ENCODE data around the gene TNFSF12. TPM values are rescaled to one million over a fixed set of nuclear protein-coding genes. Genes with fewer than 3 reads are reported as not detected.

TNFSF12 gene
- 6.3 and 9.1 TPM in 2 replicates for total RNA-seq

GRCh38 chr17:7548585-7549400 is at the start of gene TNFSF12:
TNFSF12 (plus strand) TSS chr17:7549058; CDS start chr17:7549154, 96 bp downstream.

GRCh38 chr17:7558544-7559319 is 9.9 kb downstream of the TNFSF12 start, which contains the start of gene TNFSF13:
TNFSF13 (plus strand) TSS chr17:7558750; CDS start chr17:7559040, 290 bp downstream.

GRCh38 chr17:7561589-7562207 is 12.8 kb downstream of the TNFSF12 start, which contains the start of gene SENP3:
SENP3 (plus strand) TSS chr17:7561919; CDS start chr17:7563077, 1,158 bp downstream.

DNA sequence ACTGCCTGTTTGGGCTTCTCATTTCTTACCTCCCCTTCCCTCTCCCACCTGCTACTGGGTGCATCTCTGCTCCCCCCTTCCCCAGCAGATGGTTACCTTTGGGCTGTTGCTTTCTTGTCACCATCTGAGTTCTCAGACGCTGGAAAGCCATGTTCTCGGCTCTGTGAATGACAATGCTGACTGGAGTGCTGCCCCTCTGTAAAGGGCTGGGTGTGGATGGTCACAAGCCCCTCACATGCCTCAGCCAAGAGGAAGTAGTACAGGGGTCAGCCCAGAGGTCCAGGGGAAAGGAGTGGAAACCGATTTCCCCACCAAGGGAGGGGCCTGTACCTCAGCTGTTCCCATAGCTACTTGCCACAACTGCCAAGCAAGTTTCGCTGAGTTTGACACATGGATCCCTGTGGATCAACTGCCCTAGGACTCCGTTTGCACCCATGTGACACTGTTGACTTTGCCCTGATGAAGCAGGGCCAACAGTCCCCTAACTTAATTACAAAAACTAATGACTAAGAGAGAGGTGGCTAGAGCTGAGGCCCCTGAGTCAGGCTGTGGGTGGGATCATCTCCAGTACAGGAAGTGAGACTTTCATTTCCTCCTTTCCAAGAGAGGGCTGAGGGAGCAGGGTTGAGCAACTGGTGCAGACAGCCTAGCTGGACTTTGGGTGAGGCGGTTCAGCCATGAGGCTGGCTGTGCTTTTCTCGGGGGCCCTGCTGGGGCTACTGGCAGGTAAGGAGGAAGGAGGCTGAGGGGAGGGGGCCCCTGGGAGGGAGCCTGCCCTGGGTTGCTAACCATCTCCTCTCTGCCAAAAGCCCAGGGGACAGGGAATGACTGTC is 30.4 kb downstream of the TNFSF12 start, which contains the start of gene CD68:
Gene CD68 (plus strand): TSS at position 638 of the 833 bp plus-strand sequence. CDS start 40 bp downstream, at position 678.

GRCh38 chr17:7583253-7584109 is 34.6 kb downstream of the TNFSF12 start, which contains the start of gene MPDU1:
MPDU1 (plus strand) TSS chr17:7583852; CDS start chr17:7583863, 11 bp downstream.

GRCh38 chr17:7589891-7590691 is 41.2 kb downstream of the TNFSF12 start, which contains the start of gene SOX15:
SOX15 (minus strand) TSS chr17:7590094; CDS start chr17:7589676, 418 bp downstream.

Other genes with a start within 250 kb of the TNFSF12 start
- gene EIF5A, start 241.4 kb upstream of the TNFSF12 start, total RNA-seq: 422 and 483 TPM in 2 replicates
- 25.7 and 28.0 TPM in 2 replicates for gene GPS2, start 233.7 kb upstream of the TNFSF12 start, total RNA-seq
- 9.8 and 13.7 TPM in 2 replicates for gene NEURL4, start 219.7 kb upstream of the TNFSF12 start, total RNA-seq
- gene ACAP1, start 212.5 kb upstream of the TNFSF12 start, total RNA-seq: 0.43 TPM in 1 of 2 replicates, not detected in the other
- 2.1 and 2.8 TPM in 2 replicates for gene KCTD11, start 196.9 kb upstream of the TNFSF12 start, total RNA-seq
- gene TMEM95, start 193.9 kb upstream of the TNFSF12 start, total RNA-seq: not detected in 2 replicates
- gene TNK1, start 168.0 kb upstream of the TNFSF12 start, total RNA-seq: 1.3 and 2.3 TPM in 2 replicates
- gene PLSCR3, start 154.5 kb upstream of the TNFSF12 start, total RNA-seq: 15.1 and 15.6 TPM in 2 replicates
- gene TMEM256, start 145.0 kb upstream of the TNFSF12 start, total RNA-seq: 144 and 158 TPM in 2 replicates
- gene NLGN2, start 141.2 kb upstream of the TNFSF12 start, total RNA-seq: 1.2 and 1.3 TPM in 2 replicates
- gene SPEM1, start 128.7 kb upstream of the TNFSF12 start, total RNA-seq: not detected in 2 replicates
- gene SPEM2, start 123.4 kb upstream of the TNFSF12 start, total RNA-seq: not detected in 2 replicates
- not detected in 2 replicates for gene SPEM3, start 120.2 kb upstream of the TNFSF12 start, total RNA-seq
- gene TMEM102, start 113.6 kb upstream of the TNFSF12 start, total RNA-seq: 7.6 and 9.8 TPM in 2 replicates
- 0.17 and 0.22 TPM in 2 replicates for gene FGF11, start 109.5 kb upstream of the TNFSF12 start, total RNA-seq
- 9.9 and 12.0 TPM in 2 replicates for gene CHRNB1, start 104.0 kb upstream of the TNFSF12 start, total RNA-seq
- 8.9 and 9.1 TPM in 2 replicates for gene ZBTB4, start 69.4 kb upstream of the TNFSF12 start, total RNA-seq
- gene SLC35G6, start 67.6 kb upstream of the TNFSF12 start, total RNA-seq: not detected in 2 replicates
- gene POLR2A, start 64.7 kb upstream of the TNFSF12 start, total RNA-seq: 68.2 and 79.4 TPM in 2 replicates
- gene TNFSF13, start 9.7 kb downstream of the TNFSF12 start, total RNA-seq: 0.22 and 0.34 TPM in 2 replicates
- gene SENP3, start 12.9 kb downstream of the TNFSF12 start, total RNA-seq: 58.6 and 71.4 TPM in 2 replicates
- 0.52 and 0.87 TPM in 2 replicates for gene CD68, start 30.6 kb downstream of the TNFSF12 start, total RNA-seq
- gene MPDU1, start 34.8 kb downstream of the TNFSF12 start, total RNA-seq: 63.9 and 69.2 TPM in 2 replicates
- gene SOX15, start 41.0 kb downstream of the TNFSF12 start, total RNA-seq: under 0.01 and 0.11 TPM in 2 replicates
- 30.0 and 33.2 TPM in 2 replicates for gene FXR2, start 65.8 kb downstream of the TNFSF12 start, total RNA-seq
- gene SAT2, start 78.8 kb downstream of the TNFSF12 start, total RNA-seq: 37.1 and 38.2 TPM in 2 replicates
- 0.11 and 0.26 TPM in 2 replicates for gene SHBG, start 81.1 kb downstream of the TNFSF12 start, total RNA-seq
- gene ATP1B2, start 101.9 kb downstream of the TNFSF12 start, total RNA-seq: not detected in 2 replicates
- gene TP53, start 138.4 kb downstream of the TNFSF12 start, total RNA-seq: 26.0 and 36.7 TPM in 2 replicates
- gene WRAP53, start 139.4 kb downstream of the TNFSF12 start, total RNA-seq: 4.6 and 4.7 TPM in 2 replicates
- gene EFNB3, start 156.1 kb downstream of the TNFSF12 start, total RNA-seq: 0.33 and 0.52 TPM in 2 replicates
- under 0.01 and 0.43 TPM in 2 replicates for gene DNAH2, start 168.7 kb downstream of the TNFSF12 start, total RNA-seq

Data from dermis lymphatic vessel endothelial cell (primary cell).